Osteoblast (primary cell): ENCODE data around the gene CEACAM20. TPM values are rescaled to one million over a fixed set of nuclear protein-coding genes. Genes with fewer than 3 reads are reported as not detected.
A peak's percentile ranks its signal among the peaks of the same experiment; 100 is the strongest.

Experiments used
- DNase-seq: peaks from one replicate; pipeline ENCODE4 v3.0.0; 2011; ENCODE audit warnings: low spot score, mixed read lengths; ENCODE audit not compliant: insufficient read length; ENCODE audit errors: missing footprints
- H2AFZ ChIP-seq: 2 replicates; pipeline ENCODE4 v1.6.0; 2011; ENCODE audit warnings: mild to moderate bottlenecking, low read length
- H3K27ac ChIP-seq: 2 replicates; pipeline ENCODE4 v1.5.1; 2011; ENCODE audit warnings: mild to moderate bottlenecking, low read depth, low read length, moderate library complexity
- H3K27me3 ChIP-seq: 2 replicates; pipeline ENCODE4 v1.6.0; 2012; ENCODE audit warnings: mild to moderate bottlenecking, control low read depth, inconsistent platforms, low read length, moderate library complexity; ENCODE audit not compliant: insufficient read depth
- H3K36me3 ChIP-seq: 2 replicates; pipeline ENCODE4 v1.5.1; 2011; ENCODE audit warnings: mild to moderate bottlenecking, low read length, control low read depth, moderate library complexity; ENCODE audit not compliant: insufficient read depth
- H3K4me1 ChIP-seq: 2 replicates; pipeline ENCODE4 v1.5.1; 2011; ENCODE audit warnings: mild to moderate bottlenecking, low read length, control low read depth, moderate library complexity; ENCODE audit not compliant: insufficient read depth
- H3K4me2 ChIP-seq: 2 replicates; pipeline ENCODE4 v1.6.0; 2011; ENCODE audit warnings: mild to moderate bottlenecking, low read length; ENCODE audit not compliant: insufficient read depth
- H3K4me3 ChIP-seq: fragments of 200-600 bp; sonication (generic); 3 replicates; pipeline ENCODE4 v1.5.1; 2012; ENCODE audit warnings: mild to moderate bottlenecking, low read length, inconsistent platforms; ENCODE audit not compliant: insufficient read depth
- H3K79me2 ChIP-seq: 2 replicates; pipeline ENCODE4 v1.6.0; 2012; ENCODE audit warnings: mild to moderate bottlenecking, low read length, control low read depth, inconsistent platforms; ENCODE audit not compliant: insufficient read depth
- H3K9me3 ChIP-seq: 2 replicates; pipeline ENCODE4 v1.5.1; 2011; ENCODE audit warnings: low read depth, low read length, control low read depth
- H4K20me1 ChIP-seq: 2 replicates; pipeline ENCODE4 v1.6.0; 2012; ENCODE audit warnings: mild to moderate bottlenecking, low read length, control low read depth; ENCODE audit not compliant: insufficient read depth
- total RNA-seq: library from RNA; depleted of rRNA; stranded (reverse); fragments of >200 nt; gene quantifications from 2 replicates; pipeline ENCODE4 v1.2.3, GENCODE V29; 2012
- TF ChIP-seq, protein P1 (sequence below): IDR thresholded peaks from 2 replicates; pipeline ENCODE4 v1.5.1; 2011; ENCODE audit warnings: mild to moderate bottlenecking, low read depth, low read length, moderate library complexity; ENCODE audit errors: extremely low read depth

Gene CEACAM20
- total RNA-seq: not detected in 2 replicates

- TF ChIP-seq, protein P1, sequence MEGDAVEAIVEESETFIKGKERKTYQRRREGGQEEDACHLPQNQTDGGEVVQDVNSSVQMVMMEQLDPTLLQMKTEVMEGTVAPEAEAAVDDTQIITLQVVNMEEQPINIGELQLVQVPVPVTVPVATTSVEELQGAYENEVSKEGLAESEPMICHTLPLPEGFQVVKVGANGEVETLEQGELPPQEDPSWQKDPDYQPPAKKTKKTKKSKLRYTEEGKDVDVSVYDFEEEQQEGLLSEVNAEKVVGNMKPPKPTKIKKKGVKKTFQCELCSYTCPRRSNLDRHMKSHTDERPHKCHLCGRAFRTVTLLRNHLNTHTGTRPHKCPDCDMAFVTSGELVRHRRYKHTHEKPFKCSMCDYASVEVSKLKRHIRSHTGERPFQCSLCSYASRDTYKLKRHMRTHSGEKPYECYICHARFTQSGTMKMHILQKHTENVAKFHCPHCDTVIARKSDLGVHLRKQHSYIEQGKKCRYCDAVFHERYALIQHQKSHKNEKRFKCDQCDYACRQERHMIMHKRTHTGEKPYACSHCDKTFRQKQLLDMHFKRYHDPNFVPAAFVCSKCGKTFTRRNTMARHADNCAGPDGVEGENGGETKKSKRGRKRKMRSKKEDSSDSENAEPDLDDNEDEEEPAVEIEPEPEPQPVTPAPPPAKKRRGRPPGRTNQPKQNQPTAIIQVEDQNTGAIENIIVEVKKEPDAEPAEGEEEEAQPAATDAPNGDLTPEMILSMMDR: no peak
- Histone ChIP-seq H2AFZ (no peak within 1 kb of the TSS), H3K4me2 (no peak within 1 kb of the TSS)
Observed at GRCh38 chr19:44529536-44529935, at the start of gene CEACAM20. CEACAM20 (minus strand) TSS chr19:44529675; CDS start chr19:44529509, 166 bp downstream.

DNA sequence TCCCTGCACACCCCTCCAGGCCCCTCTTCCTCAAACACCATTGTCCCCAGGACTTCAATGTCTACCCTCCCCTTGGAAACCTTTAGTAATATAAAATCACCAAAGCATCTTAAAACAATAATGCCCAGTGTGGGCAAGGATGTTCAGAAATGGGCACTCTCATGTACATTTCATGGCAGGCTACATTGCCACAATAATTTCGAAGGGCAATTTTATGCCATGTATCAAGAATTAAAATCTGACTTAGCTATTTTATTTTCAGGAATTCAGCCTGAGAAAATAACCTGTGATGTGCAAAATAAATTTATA lies 48.0 kb upstream of the CEACAM20 start:
- H3K79me2 ChIP-seq: no peaks in the 10 kb centered on the region
- no peaks in the 10 kb centered on the region for H3K9me3 ChIP-seq
- H2AFZ ChIP-seq: no peak overlapping the region
- no peaks in the 10 kb centered on the region for H4K20me1 ChIP-seq
- H3K4me3 ChIP-seq: no peak overlapping the region
- no peak overlapping the region for H3K27ac ChIP-seq
- DNase-seq: no peak
- TF ChIP-seq, protein P1: no peak
- no peaks in the 10 kb centered on the region for H3K4me1 ChIP-seq
- no peaks in the 10 kb centered on the region for H3K27me3 ChIP-seq
- no peak overlapping the region for H3K4me2 ChIP-seq
- H3K36me3 ChIP-seq: no peaks in the 10 kb centered on the region

More at GRCh38 chr19:44529536-44529935, at the start of gene CEACAM20:
- Histone ChIP-seq H3K79me2 (no peaks in the 10 kb centered on the region), H4K20me1 (no peaks in the 10 kb centered on the region), H3K27ac (no peak within 1 kb of the TSS), H3K4me3 (no peak within 1 kb of the TSS), H3K27me3 (peaks cover 10% of the 10 kb centered on the region), H3K4me1 (no peaks in the 10 kb centered on the region), H3K36me3 (no peaks in the 10 kb centered on the region), H3K9me3 (no peaks in the 10 kb centered on the region)
- DNase-seq: no peak

DNA sequence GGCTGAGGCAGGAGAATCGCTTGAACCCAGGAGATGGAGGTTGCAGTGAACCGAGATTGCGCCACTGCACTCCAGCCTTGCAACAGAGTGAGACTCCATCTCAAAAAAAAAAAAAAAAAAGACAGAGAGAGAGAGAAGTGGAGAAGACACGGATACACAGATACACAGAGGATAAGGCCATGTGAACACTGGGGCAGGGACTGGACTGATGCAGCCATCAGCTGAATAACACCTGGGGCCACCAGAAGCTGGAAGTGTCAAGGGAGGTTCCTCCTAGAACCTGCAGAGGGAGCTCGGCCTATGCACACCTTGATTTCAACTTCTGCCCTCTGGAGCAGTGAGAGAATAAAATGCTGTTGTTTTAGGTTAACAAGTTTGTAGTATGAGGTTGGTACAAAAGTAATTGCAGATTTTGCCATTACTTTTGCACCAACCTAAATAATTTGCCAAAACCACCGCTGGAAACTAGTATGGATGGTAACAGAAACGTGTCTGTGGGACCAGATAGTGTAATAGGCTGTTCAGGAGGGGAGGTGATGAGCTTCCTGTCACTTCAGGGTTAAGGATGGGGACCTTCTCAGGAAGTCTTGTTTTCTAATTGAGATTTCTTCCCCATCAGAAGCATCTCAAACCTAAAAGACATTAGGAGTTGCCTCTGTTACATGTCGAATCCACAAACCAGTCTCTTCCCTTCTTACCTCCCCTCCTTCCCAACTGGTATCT lies 47.5 kb upstream of the CEACAM20 start:
- no peaks in the 10 kb centered on the region for H3K36me3 ChIP-seq
- TF ChIP-seq, protein P1: peak; percentile 54
- no peak for DNase-seq

GRCh38 chr19:44575116-44575700 lies 45.7 kb upstream of the CEACAM20 start:
- Histone ChIP-seq H2AFZ (no peak overlapping the region), H3K36me3 (no peaks in the 10 kb centered on the region), H3K27ac (no peak overlapping the region), H3K4me2 (no peak overlapping the region), H3K4me3 (no peak overlapping the region), H3K79me2 (no peaks in the 10 kb centered on the region), H3K27me3 (no peaks in the 10 kb centered on the region), H3K4me1 (no peaks in the 10 kb centered on the region), H4K20me1 (no peaks in the 10 kb centered on the region), H3K9me3 (no peaks in the 10 kb centered on the region)
- TF ChIP-seq, protein P1: no peak
- no peak for DNase-seq

More for the DNA sequence above, 47.5 kb upstream of the CEACAM20 start:
- Histone ChIP-seq H4K20me1 (no peaks in the 10 kb centered on the region), H3K4me2 (no peak overlapping the region), H3K27ac (no peak overlapping the region), H3K9me3 (no peaks in the 10 kb centered on the region), H3K4me3 (no peak overlapping the region), H2AFZ (no peak overlapping the region), H3K27me3 (no peaks in the 10 kb centered on the region), H3K79me2 (no peaks in the 10 kb centered on the region), H3K4me1 (no peaks in the 10 kb centered on the region)
